Muscle layer of colon (tissue), 2 donors: ENCODE data around the gene LSM5.

Experiments used
- H3K27ac ChIP-seq: one replicate; pipeline ENCODE4 v1.7.0; 2013; ENCODE audit warnings: low read depth, mild to moderate bottlenecking, low read length, moderate library complexity
- H3K27me3 ChIP-seq, 2 donors: one replicate each; pipeline ENCODE4 v1.7.0; 2013; ENCODE audit warnings: low read length in 2 of 2, mild to moderate bottlenecking in 2 of 2; ENCODE audit not compliant: insufficient read depth in 2 of 2, control insufficient read depth in 1 of 2
- H3K36me3 ChIP-seq: one replicate; pipeline ENCODE4 v1.7.0; 2013; ENCODE audit warnings: mild to moderate bottlenecking, low read length; ENCODE audit not compliant: insufficient read depth
- H3K4me1 ChIP-seq: one replicate; pipeline ENCODE4 v1.7.0; 2013; ENCODE audit warnings: mild to moderate bottlenecking, low read length; ENCODE audit not compliant: insufficient read depth
- H3K4me3 ChIP-seq, 2 donors: one replicate each; pipeline ENCODE4 v1.7.0; 2013; ENCODE audit warnings: low read length in 2 of 2, low read depth in 1 of 2, mild to moderate bottlenecking in 1 of 2, moderate library complexity in 1 of 2
- H3K9ac ChIP-seq: one replicate; pipeline ENCODE4 v1.7.0; 2013; ENCODE audit warnings: low read length
- H3K9me3 ChIP-seq: one replicate; pipeline ENCODE4 v1.7.0; 2013; ENCODE audit warnings: mild to moderate bottlenecking, low read length
- donor health status: abdominal sarcoma.
- donor health status: Adenocarcinoma of cecum.

The LSM5 gene

GRCh38 chr7:32524631-32525030 lies 34.5 kb upstream of the LSM5 start:
- Histone ChIP-seq H3K27me3 (no peaks in the 10 kb centered on the region), H3K27ac (no peak overlapping the region), H3K4me3 (no peak overlapping the region), H3K4me1 (no peaks in the 10 kb centered on the region), H3K36me3 (no peaks in the 10 kb centered on the region), H3K9me3 (no peaks in the 10 kb centered on the region), H3K9ac (no peak overlapping the region)

DNA sequence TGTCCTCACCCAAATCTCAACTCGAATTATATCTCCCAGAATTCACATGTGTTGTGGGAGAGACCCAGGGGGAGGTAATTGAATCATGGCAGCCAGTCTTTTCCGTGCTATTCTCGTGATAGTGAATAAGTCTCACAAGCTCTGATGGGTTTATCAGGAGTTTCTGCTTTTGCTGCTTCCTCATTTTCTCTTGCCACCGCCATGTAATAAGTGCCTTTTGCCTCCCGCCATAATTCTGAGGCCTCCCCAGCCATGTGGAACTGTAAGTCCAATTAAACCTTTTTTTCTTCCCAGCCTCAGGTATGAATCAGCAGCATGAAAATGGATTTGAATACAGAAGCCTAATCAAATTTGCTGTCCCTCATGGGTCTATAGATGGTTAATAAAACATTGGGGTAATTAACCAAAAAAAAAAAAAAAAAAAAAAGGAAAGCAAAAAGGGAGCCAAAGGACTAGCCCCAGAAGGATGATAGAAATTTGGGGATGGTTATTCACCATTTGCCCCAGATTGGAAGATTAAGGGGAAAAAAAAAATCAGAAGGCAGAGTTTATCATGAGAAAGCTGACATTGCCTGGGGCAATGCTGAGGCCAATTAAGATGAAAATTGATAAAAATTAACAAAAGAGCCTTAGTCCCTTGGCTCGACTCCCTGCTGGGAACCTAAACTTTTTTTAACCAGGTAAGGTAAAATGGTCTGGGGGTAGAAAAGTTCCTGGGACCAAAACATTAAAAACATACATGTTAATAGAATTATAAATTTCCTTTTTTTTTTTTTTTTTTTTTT lies 32.8 kb upstream of the LSM5 start:
- H3K9ac ChIP-seq = no peak overlapping the region
- H3K4me1 ChIP-seq = no peaks in the 10 kb centered on the region
- H3K27me3 ChIP-seq = no peaks in the 10 kb centered on the region
- H3K4me3 ChIP-seq = no peak overlapping the region
- no peak overlapping the region for H3K27ac ChIP-seq
- no peaks in the 10 kb centered on the region for H3K9me3 ChIP-seq
- H3K36me3 ChIP-seq = no peaks in the 10 kb centered on the region

- Histone ChIP-seq H3K27me3 (no peaks in the 10 kb centered on the region), H3K4me3 (no peak overlapping the region), H3K27ac (no peak overlapping the region), H3K36me3 (peaks cover 3% of the 10 kb centered on the region), H3K4me1 (peaks cover 4% of the 10 kb centered on the region), H3K9ac (no peak overlapping the region), H3K9me3 (no peaks in the 10 kb centered on the region)
Measured at GRCh38 chr7:32519763-32520162, 29.6 kb upstream of the LSM5 start.

DNA sequence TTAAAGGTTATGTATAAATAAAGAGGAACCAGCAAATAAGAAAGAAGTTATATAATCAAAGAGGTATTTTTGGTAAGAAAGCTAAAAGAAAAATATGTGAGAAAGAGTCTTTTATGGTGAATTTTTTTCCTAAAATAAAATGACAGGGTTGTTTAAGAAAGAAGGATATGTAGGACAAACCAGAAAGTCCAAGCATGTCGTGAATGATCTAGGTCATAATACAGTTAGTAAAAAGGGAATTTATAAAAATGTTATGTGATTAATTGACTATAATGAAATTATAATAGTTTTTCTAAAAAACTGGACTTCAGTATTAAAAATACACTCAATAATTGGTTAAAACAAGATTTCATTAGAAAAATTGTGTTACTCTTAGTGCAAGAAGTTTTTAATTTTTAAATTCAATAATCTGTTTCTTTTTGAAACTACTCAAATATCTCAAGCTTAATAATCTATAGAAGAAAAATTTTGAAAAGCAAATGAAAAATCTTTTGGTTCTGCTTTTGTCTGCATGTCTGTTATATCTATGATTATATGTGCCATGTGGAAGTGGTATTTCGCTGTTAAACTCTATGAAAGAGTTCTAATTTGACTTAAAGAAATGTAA lies 28.5 kb upstream of the LSM5 start:
- peaks cover 4% of the 10 kb centered on the region for H3K4me1 ChIP-seq
- peaks cover 3% of the 10 kb centered on the region for H3K36me3 ChIP-seq
- H3K27me3 ChIP-seq = no peaks in the 10 kb centered on the region
- no peak overlapping the region for H3K9ac ChIP-seq
- no peaks in the 10 kb centered on the region for H3K9me3 ChIP-seq
- H3K4me3 ChIP-seq = no peak overlapping the region
- H3K27ac ChIP-seq = no peak overlapping the region

DNA sequence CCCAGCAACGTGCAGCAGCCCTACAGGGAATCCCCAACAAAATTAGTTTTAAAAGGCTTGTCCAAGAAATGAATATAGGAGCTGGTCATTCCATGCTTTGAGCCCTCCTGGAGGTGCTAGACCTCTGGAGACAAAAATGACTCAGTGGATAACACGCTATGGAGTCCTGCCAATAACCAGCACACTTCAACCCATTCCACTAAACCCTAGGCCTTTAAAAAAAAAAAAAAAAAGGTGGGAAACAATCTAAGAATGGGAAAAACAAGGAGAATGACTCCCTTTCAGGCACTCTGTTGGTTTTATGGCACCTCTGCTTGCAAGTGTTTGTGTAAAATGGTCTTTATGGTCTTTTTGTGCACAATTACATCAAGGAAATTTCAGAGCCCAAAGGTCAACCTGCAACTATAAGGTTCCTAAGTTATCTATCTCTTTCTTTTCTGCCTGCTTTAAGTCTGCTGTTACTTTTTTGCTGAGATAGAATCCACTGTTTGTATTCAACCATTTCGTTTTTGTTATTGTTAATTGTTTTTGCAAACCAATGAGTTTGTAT lies 26.4 kb upstream of the LSM5 start:
- Histone ChIP-seq H3K4me3 (no peak overlapping the region), H3K27me3 (no peaks in the 10 kb centered on the region), H3K9ac (no peak overlapping the region), H3K36me3 (peaks cover 3% of the 10 kb centered on the region), H3K27ac (no peak overlapping the region), H3K4me1 (peaks cover 10% of the 10 kb centered on the region), H3K9me3 (no peaks in the 10 kb centered on the region)

DNA sequence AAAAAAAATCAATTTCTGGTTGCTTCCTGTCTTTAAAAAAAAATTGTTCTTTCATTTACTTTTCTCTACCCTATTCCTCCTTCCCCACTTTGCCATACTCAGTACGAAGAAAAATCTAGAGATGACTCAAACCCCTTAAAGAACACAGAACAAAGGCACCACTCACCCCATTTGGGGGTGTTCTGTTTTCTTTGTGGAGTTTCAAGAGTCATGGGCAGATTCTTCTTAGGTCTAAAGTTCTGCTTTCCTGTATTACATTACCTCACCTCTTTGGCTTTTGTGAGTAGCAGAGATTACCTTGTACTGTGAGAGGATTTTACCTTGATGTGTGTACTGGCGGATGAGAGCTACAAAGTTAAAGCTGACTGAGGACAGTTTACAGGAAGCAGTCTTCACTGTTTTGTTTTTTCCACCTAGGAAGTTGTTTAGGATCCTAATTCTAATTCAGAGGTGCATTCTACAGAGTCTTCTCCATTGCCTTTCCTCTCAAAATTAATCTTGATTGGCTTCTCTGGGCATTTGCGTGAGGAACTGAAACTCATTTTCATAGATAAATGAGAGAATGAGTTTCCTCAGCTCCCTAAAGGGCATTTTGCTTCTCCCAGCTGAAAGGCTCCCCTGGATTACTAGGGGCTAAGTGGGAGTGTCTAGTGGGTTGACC lies 25.8 kb upstream of the LSM5 start:
- H3K9me3 ChIP-seq = no peaks in the 10 kb centered on the region
- peaks cover 10% of the 10 kb centered on the region for H3K4me1 ChIP-seq
- peaks cover 3% of the 10 kb centered on the region for H3K36me3 ChIP-seq
- no peak overlapping the region for H3K9ac ChIP-seq
- H3K4me3 ChIP-seq = no peak overlapping the region
- no peak overlapping the region for H3K27ac ChIP-seq
- no peaks in the 10 kb centered on the region for H3K27me3 ChIP-seq

- Histone ChIP-seq H3K9ac (no peak overlapping the region), H3K4me3 (no peak overlapping the region), H3K27me3 (no peaks in the 10 kb centered on the region), H3K9me3 (no peaks in the 10 kb centered on the region), H3K4me1 (peaks cover 17% of the 10 kb centered on the region), H3K36me3 (peaks cover 3% of the 10 kb centered on the region), H3K27ac (no peak overlapping the region)
Measured at GRCh38 chr7:32513210-32513609, 23.0 kb upstream of the LSM5 start.

- Histone ChIP-seq H3K4me3 (no peak overlapping the region), H3K9me3 (no peaks in the 10 kb centered on the region), H3K36me3 (peaks cover 3% of the 10 kb centered on the region), H3K4me1 (peaks cover 17% of the 10 kb centered on the region), H3K27me3 (no peaks in the 10 kb centered on the region), H3K9ac (no peak overlapping the region), H3K27ac (no peak overlapping the region)
Measured at GRCh38 chr7:32511791-32512190, 21.6 kb upstream of the LSM5 start.

GRCh38 chr7:32507414-32507813 lies 17.2 kb upstream of the LSM5 start:
- peaks cover 11% of the 10 kb centered on the region for H3K4me1 ChIP-seq
- no peaks in the 10 kb centered on the region for H3K9me3 ChIP-seq
- no peak overlapping the region for H3K4me3 ChIP-seq
- no peaks in the 10 kb centered on the region for H3K36me3 ChIP-seq
- H3K27me3 ChIP-seq = no peaks in the 10 kb centered on the region
- H3K27ac ChIP-seq = no peak overlapping the region
- no peak overlapping the region for H3K9ac ChIP-seq

GRCh38 chr7:32506266-32507054 lies 16.3 kb upstream of the LSM5 start:
- Histone ChIP-seq H3K36me3 (no peaks in the 10 kb centered on the region), H3K27me3 (no peaks in the 10 kb centered on the region), H3K9ac (no peak overlapping the region), H3K4me3 (no peak overlapping the region), H3K9me3 (no peaks in the 10 kb centered on the region), H3K27ac (no peak overlapping the region), H3K4me1 (peaks cover 13% of the 10 kb centered on the region)

DNA sequence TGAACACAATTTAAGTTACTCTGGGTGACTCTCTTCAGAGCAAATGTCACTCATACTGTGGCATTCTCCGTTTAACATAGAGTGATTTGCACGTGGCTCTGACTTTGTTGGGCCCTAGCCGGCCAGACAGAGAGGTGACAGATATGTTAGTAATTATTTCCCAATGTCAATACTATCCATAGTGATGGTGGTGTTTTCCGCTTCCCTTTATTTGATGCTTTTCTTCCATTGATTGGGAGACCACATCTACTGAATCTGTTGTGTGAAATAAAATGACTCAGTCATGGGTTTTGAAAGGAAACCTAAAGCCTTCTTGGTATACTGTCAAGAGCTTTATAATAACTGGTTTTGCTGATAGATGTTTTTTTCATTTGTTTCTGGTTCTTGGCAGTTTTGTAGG lies 12.5 kb upstream of the LSM5 start:
- no peak overlapping the region for H3K4me3 ChIP-seq
- H3K36me3 ChIP-seq = no peaks in the 10 kb centered on the region
- H3K9ac ChIP-seq = no peak overlapping the region
- peaks cover 13% of the 10 kb centered on the region for H3K4me1 ChIP-seq
- no peaks in the 10 kb centered on the region for H3K9me3 ChIP-seq
- no peaks in the 10 kb centered on the region for H3K27me3 ChIP-seq
- H3K27ac ChIP-seq = no peak overlapping the region
